ENCODE measurements around the gene CECR2.

Gene CECR2

GRCh38 chr22:17412232-17412631 is 43.0 kb downstream of the CECR2 start:
- no CpG with 5 or more reads among the region's 6 CpGs for WGBS, 2 donors (ENCODE audit: extremely low coverage in 2 of 2, insufficient read length in 2 of 2, insufficient replicate concordance in 1 of 2)
- no peak overlapping the region for H3K4ac ChIP-seq (ENCODE audit: low read length)
- no peak overlapping the region for H2AFZ ChIP-seq (ENCODE audit: low read length)
- peaks cover 3 to 15% of the 10 kb centered on the region in 2 donors for H3K4me1 ChIP-seq (ENCODE audit: control insufficient read depth in 2 of 2, insufficient read depth in 1 of 2, low read depth in 1 of 2, low read length in 2 of 2)
- H2BK15ac ChIP-seq (ENCODE audit: low read length): no peak overlapping the region
- no peak for DNase-seq (ENCODE audit: low spot score)
- peak overlapping the region; percentile 30 for H2AK5ac ChIP-seq (ENCODE audit: low read depth, low read length)
- H3K27me3 ChIP-seq (ENCODE audit: control insufficient read depth in 3 of 3, insufficient read depth in 3 of 3, low read depth in 1 of 3, low read length in 3 of 3): no peaks in the 10 kb centered on the region
- no peak overlapping the region for H3K23ac ChIP-seq (ENCODE audit: low read depth, low read length, poor library complexity)
- no peak overlapping the region for H4K8ac ChIP-seq (ENCODE audit: low read depth, low read length)
- no peak overlapping the region for H3K4me3 ChIP-seq (ENCODE audit: low read length in 2 of 2)
- H2BK120ac ChIP-seq (ENCODE audit: low read depth, low read length): no peak overlapping the region
- H3K36me3 ChIP-seq (replicated peaks in 1 of 2; ENCODE audit: control insufficient read depth in 2 of 2, insufficient read depth in 2 of 2, low read length in 2 of 2): no peaks in the 10 kb centered on the region
- H3K27ac ChIP-seq (replicated peaks; ENCODE audit: low read length): peak overlapping the region; percentile 34
- no peak overlapping the region for H2BK5ac ChIP-seq (ENCODE audit: low read length)
- H3K9me3 ChIP-seq (replicated peaks in 1 of 2; ENCODE audit: control insufficient read depth in 2 of 2, insufficient read depth in 1 of 2, low read depth in 1 of 2, low read length in 2 of 2): no peaks in the 10 kb centered on the region
- H3K4me2 ChIP-seq (ENCODE audit: insufficient read depth, low read length, poor library complexity, severe bottlenecking): no peak overlapping the region
- no peak overlapping the region for H4K91ac ChIP-seq (ENCODE audit: low read depth, low read length, poor library complexity)
- peaks cover 3% of the 10 kb centered on the region for H3K79me1 ChIP-seq (ENCODE audit: low read depth, low read length)
- no peak overlapping the region for H2BK12ac ChIP-seq (ENCODE audit: low read length)
- no peak overlapping the region for H3K9ac ChIP-seq (ENCODE audit: low read depth, low read length, poor library complexity)
- no peak overlapping the region for H3K14ac ChIP-seq (ENCODE audit: low read length)
- peak overlapping the region; percentile 45 for H3K18ac ChIP-seq (ENCODE audit: low read length)

DNA sequence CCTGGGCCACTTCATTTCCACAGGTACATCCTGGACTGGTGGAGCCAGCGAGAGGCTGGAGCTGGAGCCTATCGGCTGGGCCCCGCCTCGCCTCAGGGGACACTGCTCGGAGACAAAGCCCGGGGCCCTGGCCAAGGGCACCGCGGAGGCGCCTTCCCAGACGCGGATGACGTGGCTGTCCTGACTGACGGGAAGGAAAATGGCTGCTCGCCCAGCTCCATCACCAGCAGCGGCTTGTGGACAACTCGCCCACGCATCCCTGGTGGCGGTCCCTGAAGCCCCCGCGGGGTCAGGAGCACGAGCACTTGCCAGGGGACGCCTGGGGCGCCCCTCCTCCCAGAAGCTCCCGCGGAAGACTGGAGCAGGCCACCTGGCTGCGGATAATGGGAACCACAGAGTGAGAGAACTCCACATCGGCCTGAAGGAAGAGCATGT is 49.6 kb downstream of the CECR2 start:
- WGBS, 2 donors (ENCODE audit: extremely low coverage in 2 of 2, insufficient read length in 2 of 2, insufficient replicate concordance in 1 of 2): no CpG with 5 or more reads among the region's 27 CpGs

DNA sequence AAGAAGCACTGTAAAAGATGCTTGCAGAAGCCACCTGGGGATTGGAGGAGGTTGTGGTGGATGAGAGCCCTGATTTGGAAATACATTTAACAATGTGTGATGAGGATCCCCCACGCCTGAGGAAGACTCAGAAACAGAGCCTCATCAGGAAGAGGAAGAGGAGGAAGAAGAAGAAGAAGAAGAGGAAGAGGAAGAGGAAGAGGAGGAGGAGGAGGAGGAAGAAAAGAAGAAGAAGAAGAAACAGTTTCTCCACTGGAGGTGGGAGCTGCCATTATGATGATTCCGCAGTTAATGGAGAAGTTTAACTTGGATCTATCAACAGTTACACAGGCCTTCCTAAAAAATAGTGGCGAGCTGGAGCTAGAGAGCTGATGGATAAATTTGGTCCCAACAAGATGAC is 50.1 kb downstream of the CECR2 start:
- H3K4ac ChIP-seq (ENCODE audit: low read length): no peak overlapping the region
- no peak overlapping the region for H3K18ac ChIP-seq (ENCODE audit: low read length)
- peak overlapping the region; percentile 5 for H3K23ac ChIP-seq (ENCODE audit: low read depth, low read length, poor library complexity)
- H3K9me3 ChIP-seq (replicated peaks in 1 of 2; ENCODE audit: control insufficient read depth in 2 of 2, insufficient read depth in 1 of 2, low read depth in 1 of 2, low read length in 2 of 2): peaks cover 5% of the 10 kb centered on the region in 2 donors
- peaks cover 0 to 7% of the 10 kb centered on the region in 2 donors for H3K4me1 ChIP-seq (ENCODE audit: control insufficient read depth in 2 of 2, insufficient read depth in 1 of 2, low read depth in 1 of 2, low read length in 2 of 2)
- H3K36me3 ChIP-seq (replicated peaks in 1 of 2; ENCODE audit: control insufficient read depth in 2 of 2, insufficient read depth in 2 of 2, low read length in 2 of 2): peaks cover 4 to 19% of the 10 kb centered on the region in 2 donors
- peaks cover 5% of the 10 kb centered on the region for H3K79me1 ChIP-seq (ENCODE audit: low read depth, low read length)
- no peak overlapping the region for H2BK12ac ChIP-seq (ENCODE audit: low read length)
- no peak overlapping the region for H3K27ac ChIP-seq (replicated peaks; ENCODE audit: low read length)
- no peak overlapping the region for H2AK5ac ChIP-seq (ENCODE audit: low read depth, low read length)
- H2BK15ac ChIP-seq (ENCODE audit: low read length): no peak overlapping the region
- H3K4me3 ChIP-seq (ENCODE audit: low read length in 2 of 2): no peak overlapping the region
- H2AFZ ChIP-seq (ENCODE audit: low read length): no peak overlapping the region
- H2BK120ac ChIP-seq (ENCODE audit: low read depth, low read length): no peak overlapping the region
- no peak overlapping the region for H3K9ac ChIP-seq (ENCODE audit: low read depth, low read length, poor library complexity)
- no CpG with 5 or more reads among the region's 3 CpGs for WGBS, 2 donors (ENCODE audit: extremely low coverage in 2 of 2, insufficient read length in 2 of 2, insufficient replicate concordance in 1 of 2)
- no peak overlapping the region for H4K8ac ChIP-seq (ENCODE audit: low read depth, low read length)
- no peak overlapping the region for H3K4me2 ChIP-seq (ENCODE audit: insufficient read depth, low read length, poor library complexity, severe bottlenecking)
- DNase-seq (ENCODE audit: low spot score): no peak
- no peak overlapping the region for H2BK5ac ChIP-seq (ENCODE audit: low read length)
- no peak overlapping the region for H3K14ac ChIP-seq (ENCODE audit: low read length)
- no peaks in the 10 kb centered on the region for H3K27me3 ChIP-seq (ENCODE audit: control insufficient read depth in 3 of 3, insufficient read depth in 3 of 3, low read depth in 1 of 3, low read length in 3 of 3)
- H4K91ac ChIP-seq (ENCODE audit: low read depth, low read length, poor library complexity): no peak overlapping the region

More for the DNA sequence above, 49.6 kb downstream of the CECR2 start:
- H3K4me3 ChIP-seq (ENCODE audit: low read length in 2 of 2): no peak overlapping the region
- H2AK5ac ChIP-seq (ENCODE audit: low read depth, low read length): peak overlapping the region; percentile 54
- peaks cover 3 to 5% of the 10 kb centered on the region in 2 donors for H3K9me3 ChIP-seq (replicated peaks in 1 of 2; ENCODE audit: control insufficient read depth in 2 of 2, insufficient read depth in 1 of 2, low read depth in 1 of 2, low read length in 2 of 2)
- H3K27ac ChIP-seq (replicated peaks; ENCODE audit: low read length): no peak overlapping the region
- no peak overlapping the region for H2BK5ac ChIP-seq (ENCODE audit: low read length)
- H2BK120ac ChIP-seq (ENCODE audit: low read depth, low read length): no peak overlapping the region
- no peak overlapping the region for H3K9ac ChIP-seq (ENCODE audit: low read depth, low read length, poor library complexity)
- peak overlapping the region; percentile 29 for H3K4ac ChIP-seq (ENCODE audit: low read length)
- H2BK15ac ChIP-seq (ENCODE audit: low read length): no peak overlapping the region
- peak overlapping the region; percentile 27 for H4K8ac ChIP-seq (ENCODE audit: low read depth, low read length)
- H3K14ac ChIP-seq (ENCODE audit: low read length): no peak overlapping the region
- H3K23ac ChIP-seq (ENCODE audit: low read depth, low read length, poor library complexity): peak overlapping the region; percentile 5
- H3K4me2 ChIP-seq (ENCODE audit: insufficient read depth, low read length, poor library complexity, severe bottlenecking): no peak overlapping the region
- H2AFZ ChIP-seq (ENCODE audit: low read length): no peak overlapping the region
- no peaks in the 10 kb centered on the region for H3K27me3 ChIP-seq (ENCODE audit: control insufficient read depth in 3 of 3, insufficient read depth in 3 of 3, low read depth in 1 of 3, low read length in 3 of 3)
- no peak for DNase-seq (ENCODE audit: low spot score)
- H4K91ac ChIP-seq (ENCODE audit: low read depth, low read length, poor library complexity): no peak overlapping the region
- H3K18ac ChIP-seq (ENCODE audit: low read length): peak overlapping the region; percentile 20
- H3K79me1 ChIP-seq (ENCODE audit: low read depth, low read length): peaks cover 5% of the 10 kb centered on the region
- H2BK12ac ChIP-seq (ENCODE audit: low read length): no peak overlapping the region
- H3K4me1 ChIP-seq (ENCODE audit: control insufficient read depth in 2 of 2, insufficient read depth in 1 of 2, low read depth in 1 of 2, low read length in 2 of 2): peaks cover 0 to 5% of the 10 kb centered on the region in 2 donors
- peaks cover 2 to 17% of the 10 kb centered on the region in 2 donors for H3K36me3 ChIP-seq (replicated peaks in 1 of 2; ENCODE audit: control insufficient read depth in 2 of 2, insufficient read depth in 2 of 2, low read length in 2 of 2)

GRCh38 chr22:17422736-17423343 is 53.6 kb downstream of the CECR2 start:
- Histone ChIP-seq H3K18ac (ENCODE audit: low read length) (no peak overlapping the region), H2BK15ac (ENCODE audit: low read length) (no peak overlapping the region), H3K79me1 (ENCODE audit: low read depth, low read length) (peaks cover 8% of the 10 kb centered on the region), H4K8ac (ENCODE audit: low read depth, low read length) (no peak overlapping the region), H3K14ac (ENCODE audit: low read length) (no peak overlapping the region), H3K9ac (ENCODE audit: low read depth, low read length, poor library complexity) (no peak overlapping the region), H2BK12ac (ENCODE audit: low read length) (no peak overlapping the region), H2AK5ac (ENCODE audit: low read depth, low read length) (no peak overlapping the region), H3K36me3 (replicated peaks in 1 of 2; ENCODE audit: control insufficient read depth in 2 of 2, insufficient read depth in 2 of 2, low read length in 2 of 2) (peaks cover 5 to 22% of the 10 kb centered on the region in 2 donors), H3K9me3 (replicated peaks in 1 of 2; ENCODE audit: control insufficient read depth in 2 of 2, insufficient read depth in 1 of 2, low read depth in 1 of 2, low read length in 2 of 2) (peaks cover 5 to 7% of the 10 kb centered on the region in 2 donors), H3K27me3 (ENCODE audit: control insufficient read depth in 3 of 3, insufficient read depth in 3 of 3, low read depth in 1 of 3, low read length in 3 of 3) (no peaks in the 10 kb centered on the region), H3K4ac (ENCODE audit: low read length) (no peak overlapping the region), H2BK120ac (ENCODE audit: low read depth, low read length) (no peak overlapping the region), H3K27ac (replicated peaks; ENCODE audit: low read length) (peak overlapping the region; percentile 34), H3K4me2 (ENCODE audit: insufficient read depth, low read length, poor library complexity, severe bottlenecking) (no peak overlapping the region), H3K23ac (ENCODE audit: low read depth, low read length, poor library complexity) (no peak overlapping the region), H3K4me3 (ENCODE audit: low read length in 2 of 2) (no peak overlapping the region), H2BK5ac (ENCODE audit: low read length) (no peak overlapping the region), H3K4me1 (ENCODE audit: control insufficient read depth in 2 of 2, insufficient read depth in 1 of 2, low read depth in 1 of 2, low read length in 2 of 2) (peaks cover 0 to 8% of the 10 kb centered on the region in 2 donors), H2AFZ (ENCODE audit: low read length) (no peak overlapping the region), H4K91ac (ENCODE audit: low read depth, low read length, poor library complexity) (no peak overlapping the region)
- no CpG with 5 or more reads among the region's 5 CpGs for WGBS, 2 donors (ENCODE audit: extremely low coverage in 2 of 2, insufficient read length in 2 of 2, insufficient replicate concordance in 1 of 2)
- DNase-seq (ENCODE audit: low spot score): no peak
